ENCODE data around the gene IDI1. TPM values are rescaled to one million over a fixed set of nuclear protein-coding genes. Genes with fewer than 3 reads are reported as not detected.

Gene IDI1
- total RNA-seq, 1 experiment from 2014 or later = 44.7 TPM

DNA sequence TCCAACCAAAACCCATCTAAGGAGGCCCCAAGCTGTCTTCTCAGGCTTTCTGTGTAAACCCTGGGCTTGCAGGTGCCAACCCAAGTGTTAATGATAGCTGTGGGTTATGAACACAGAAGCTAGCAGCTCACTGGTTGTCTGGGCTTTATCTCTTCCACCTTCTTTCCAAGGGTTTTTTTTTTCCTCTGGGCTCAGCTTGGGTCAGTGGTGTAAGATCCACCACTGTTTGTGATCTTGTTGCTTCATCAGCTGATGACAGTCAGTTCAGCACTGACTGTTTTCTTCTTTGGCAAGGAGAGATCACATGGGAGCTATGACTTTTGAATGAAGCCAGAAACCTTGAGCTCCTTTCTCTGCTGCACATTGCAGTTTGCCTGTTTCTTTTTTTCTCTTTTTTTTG is 56.0 kb downstream of the IDI1 start:
- no peak overlapping the region for H2BK15ac ChIP-seq (ENCODE audit: low read depth, low read length)
- H3K4ac ChIP-seq (ENCODE audit: low read depth, low read length) = no peak overlapping the region
- H3K4me3 Mint-ChIP-seq = no peak overlapping the region; a peak in 1 of 5 replicates
- H3K18ac ChIP-seq (ENCODE audit: insufficient read length, low read depth, low read length) = no peak overlapping the region
- no peak overlapping the region for H3K23ac ChIP-seq (ENCODE audit: insufficient read length, low read depth, low read length)
- no peaks in the 10 kb centered on the region for H3K9me3 Mint-ChIP-seq
- H4K8ac ChIP-seq (replicated peaks; ENCODE audit: insufficient read length, low read depth, low read length) = no peak overlapping the region
- H4K91ac ChIP-seq (ENCODE audit: insufficient read length, low read depth, low read length) = no peak overlapping the region
- no peaks in the 10 kb centered on the region for H3K27me3 ChIP-seq (ENCODE audit: insufficient read depth, low read length)
- no peak overlapping the region for H4K5ac ChIP-seq (ENCODE audit: insufficient read length, low read depth, low read length)
- H3K27ac ChIP-seq (ENCODE audit: insufficient read length, low read depth, low read length) = no peak overlapping the region
- H4K20me1 ChIP-seq (ENCODE audit: control insufficient read depth, insufficient read depth, insufficient read length) = peaks cover 2% of the 10 kb centered on the region
- no peak overlapping the region for H2BK5ac ChIP-seq (ENCODE audit: insufficient read length, low read length)
- H2AFZ ChIP-seq (ENCODE audit: low read length) = no peak overlapping the region
- H2BK12ac ChIP-seq (ENCODE audit: insufficient read length, low read depth, low read length) = no peak overlapping the region
- peaks cover 6% of the 10 kb centered on the region for H3K23me2 ChIP-seq (ENCODE audit: insufficient read length, low read depth, low read length, poor library complexity, severe bottlenecking)
- no peaks in the 10 kb centered on the region for H3K27me3 Mint-ChIP-seq (ENCODE audit: low read depth)
- no peak overlapping the region for H2BK20ac ChIP-seq (ENCODE audit: low read depth, low read length, poor library complexity, severe bottlenecking)
- no peak for DNase-seq
- no peak overlapping the region for H3K4me2 ChIP-seq (ENCODE audit: insufficient read depth, insufficient read length, low read length)
- peaks cover 67 to 82% (median 78%) of the 10 kb centered on the region in 3 experiments for H3K36me3 Mint-ChIP-seq (ENCODE audit: insufficient read depth in 1 of 3, low read depth in 3 of 3)
- no peaks in the 10 kb centered on the region; the same call in 1 of the 2 replicates for H3K4me1 ChIP-seq (ENCODE audit: insufficient read depth, low read length)
- no peak overlapping the region for H2BK120ac ChIP-seq (ENCODE audit: low read depth, low read length, poor library complexity, severe bottlenecking)
- peaks cover 8 to 14% of the 10 kb centered on the region in 2 experiments for H3K4me1 Mint-ChIP-seq
- H3K79me2 ChIP-seq (ENCODE audit: insufficient read depth, low read length) = peaks cover 30% of the 10 kb centered on the region; the same call in 1 of the 2 replicates
- H3K9ac ChIP-seq (ENCODE audit: extremely low read depth, insufficient read length, low read length) = no peak overlapping the region
- no peaks in the 10 kb centered on the region for H3K9me3 ChIP-seq (ENCODE audit: control insufficient read depth, low read depth, low read length)
- H3T11ph ChIP-seq (ENCODE audit: low read length) = no peak overlapping the region
- H3K79me1 ChIP-seq (ENCODE audit: insufficient read depth, low read depth, low read length, poor library complexity, severe bottlenecking) = peaks cover 22% of the 10 kb centered on the region
- H3K56ac ChIP-seq (ENCODE audit: insufficient read length, low read depth, low read length) = no peak overlapping the region
- no peak for TF ChIP-seq CTCF (conservative IDR thresholded peaks at IDR 0.05)
- no peak overlapping the region for H3K14ac ChIP-seq (ENCODE audit: insufficient read depth, low read length)
- H3K27ac Mint-ChIP-seq = no peak overlapping the region
- no peak overlapping the region for H2AK5ac ChIP-seq (ENCODE audit: insufficient read length, low read length)

All from H9 (cell line).